HG02798 (cell line): ENCODE results near the gene CACYBP.

ENCODE experiments used
- ATAC-seq: cut with Tn5 transposase; IDR thresholded peaks from one replicate; pipeline ENCODE4 v1.9.1; 2021; ENCODE audit warnings: mild to moderate bottlenecking; ENCODE audit not compliant: unreplicated experiment, poor library complexity

Gene CACYBP

GRCh38 chr1:174999936-175000696 is at the start of gene CACYBP:
TSS of gene CACYBP (plus strand) at chr1:174999947. CDS start at chr1:175000181, 234 bp downstream.
- peak; percentile 6 for ATAC-seq

GRCh38 chr1:174953285-174954072 is 46.3 kb upstream of the CACYBP start:
- peak; percentile 65 for ATAC-seq

GRCh38 chr1:174954073-174954460 is 45.7 kb upstream of the CACYBP start:
- ATAC-seq, result peak; percentile 26

GRCh38 chr1:174954671-174955669 is 44.8 kb upstream of the CACYBP start:
- ATAC-seq, result no peak

GRCh38 chr1:174956086-174956485 is 43.7 kb upstream of the CACYBP start:
- no peak for ATAC-seq

- no peak for ATAC-seq
These were observed 42.8 kb upstream of the CACYBP start for GRCh38 chr1:174956976-174957375.

GRCh38 chr1:174957829-174958228 is 41.9 kb upstream of the CACYBP start:
- peak; percentile 28 for ATAC-seq

GRCh38 chr1:174958396-174958795 is 41.4 kb upstream of the CACYBP start:
- ATAC-seq, result no peak

- ATAC-seq, result no peak
These were observed 39.4 kb upstream of the CACYBP start for GRCh38 chr1:174960362-174960761.

- ATAC-seq, result no peak
These were observed 36.1 kb upstream of the CACYBP start for GRCh38 chr1:174963529-174964125.

- no peak for ATAC-seq
These were observed 35.3 kb upstream of the CACYBP start for GRCh38 chr1:174964261-174964971.

GRCh38 chr1:174964972-174965361 is 34.8 kb upstream of the CACYBP start:
- ATAC-seq, result no peak

GRCh38 chr1:174965362-174966007 is 34.3 kb upstream of the CACYBP start:
- no peak for ATAC-seq

GRCh38 chr1:174966008-174966572 is 33.7 kb upstream of the CACYBP start:
- no peak for ATAC-seq

GRCh38 chr1:174967845-174968705 is 31.7 kb upstream of the CACYBP start:
- ATAC-seq, result no peak

GRCh38 chr1:174968750-174969244 is 30.9 kb upstream of the CACYBP start:
- peak; percentile 80 for ATAC-seq

GRCh38 chr1:174969977-174970376 is 29.8 kb upstream of the CACYBP start:
- peak; percentile 32 for ATAC-seq
